ENCODE measurements around the gene MAST4. TPM values are rescaled to one million over a fixed set of nuclear protein-coding genes. Genes with fewer than 3 reads are reported as not detected.

Gene MAST4
- total RNA-seq, 1 experiment from 2014 or later = 1.5 TPM

- DNase-seq (ENCODE audit: extremely low read depth, low read depth) = no peak
Observed at GRCh38 chr5:66982056-66982387, 385.8 kb downstream of the MAST4 start.

- no peak for DNase-seq (ENCODE audit: extremely low read depth, low read depth)
Observed at GRCh38 chr5:66982470-66982869, 386.3 kb downstream of the MAST4 start.

GRCh38 chr5:66985417-66985816, 389.2 kb downstream of the MAST4 start:
- no peak for DNase-seq (ENCODE audit: extremely low read depth, low read depth)

GRCh38 chr5:66986009-66986408, 389.8 kb downstream of the MAST4 start:
- DNase-seq (ENCODE audit: extremely low read depth, low read depth) = no peak

- DNase-seq (ENCODE audit: extremely low read depth, low read depth) = no peak
Observed at GRCh38 chr5:66986534-66986933, 390.3 kb downstream of the MAST4 start.

GRCh38 chr5:66987126-66987525, 390.9 kb downstream of the MAST4 start:
- DNase-seq (ENCODE audit: extremely low read depth, low read depth) = no peak

- DNase-seq (ENCODE audit: extremely low read depth, low read depth) = no peak
Observed at GRCh38 chr5:66987540-66987939, 391.3 kb downstream of the MAST4 start.

GRCh38 chr5:66987949-66988838, 392.0 kb downstream of the MAST4 start:
- peak; percentile 17 for DNase-seq (ENCODE audit: extremely low read depth, low read depth)

- no peak for DNase-seq (ENCODE audit: extremely low read depth, low read depth)
Observed at GRCh38 chr5:66989286-66989685, 393.1 kb downstream of the MAST4 start.

GRCh38 chr5:66989781-66990180, 393.6 kb downstream of the MAST4 start:
- no peak for DNase-seq (ENCODE audit: extremely low read depth, low read depth)

- no peak for DNase-seq (ENCODE audit: extremely low read depth, low read depth)
Observed at GRCh38 chr5:66991746-66992145, 395.6 kb downstream of the MAST4 start.

GRCh38 chr5:66992547-66992946, 396.4 kb downstream of the MAST4 start:
- DNase-seq (ENCODE audit: extremely low read depth, low read depth) = no peak

GRCh38 chr5:66993448-66993847, 397.3 kb downstream of the MAST4 start:
- DNase-seq (ENCODE audit: extremely low read depth, low read depth) = no peak

GRCh38 chr5:66993882-66994281, 397.7 kb downstream of the MAST4 start:
- no peak for DNase-seq (ENCODE audit: extremely low read depth, low read depth)

GRCh38 chr5:66994790-66995189, 398.6 kb downstream of the MAST4 start:
- DNase-seq (ENCODE audit: extremely low read depth, low read depth) = no peak

GRCh38 chr5:67000794-67001475, 404.7 kb downstream of the MAST4 start:
- no peak for DNase-seq (ENCODE audit: extremely low read depth, low read depth)

GRCh38 chr5:67002832-67003684, 406.9 kb downstream of the MAST4 start:
- DNase-seq (ENCODE audit: extremely low read depth, low read depth) = no peak

GRCh38 chr5:67003685-67003934, 407.4 kb downstream of the MAST4 start:
- no peak for DNase-seq (ENCODE audit: extremely low read depth, low read depth)

- DNase-seq (ENCODE audit: extremely low read depth, low read depth) = peak; percentile 30
Observed at GRCh38 chr5:67003935-67004729, 407.9 kb downstream of the MAST4 start.

- no peak for DNase-seq (ENCODE audit: extremely low read depth, low read depth)
Observed at GRCh38 chr5:67004730-67005350, 408.6 kb downstream of the MAST4 start.
